Activated gamma-delta T cell treated with anti-CD3 and anti-CD28 coated beads, Interleukin-2, amount 50 U/mL, for 16 hours (primary cell): ENCODE data around the gene EDAR.

ENCODE experiments used
- DNase-seq: peaks from one replicate; pipeline ENCODE4 v3.0.0-alpha.2; 2020; ENCODE audit warnings: low read depth

Gene EDAR

GRCh38 chr2:108923736-108924579 lies 65.1 kb downstream of the EDAR start:
- no peak for DNase-seq

- DNase-seq = no peak
Observed at GRCh38 chr2:108923019-108923700, 65.9 kb downstream of the EDAR start.

DNA sequence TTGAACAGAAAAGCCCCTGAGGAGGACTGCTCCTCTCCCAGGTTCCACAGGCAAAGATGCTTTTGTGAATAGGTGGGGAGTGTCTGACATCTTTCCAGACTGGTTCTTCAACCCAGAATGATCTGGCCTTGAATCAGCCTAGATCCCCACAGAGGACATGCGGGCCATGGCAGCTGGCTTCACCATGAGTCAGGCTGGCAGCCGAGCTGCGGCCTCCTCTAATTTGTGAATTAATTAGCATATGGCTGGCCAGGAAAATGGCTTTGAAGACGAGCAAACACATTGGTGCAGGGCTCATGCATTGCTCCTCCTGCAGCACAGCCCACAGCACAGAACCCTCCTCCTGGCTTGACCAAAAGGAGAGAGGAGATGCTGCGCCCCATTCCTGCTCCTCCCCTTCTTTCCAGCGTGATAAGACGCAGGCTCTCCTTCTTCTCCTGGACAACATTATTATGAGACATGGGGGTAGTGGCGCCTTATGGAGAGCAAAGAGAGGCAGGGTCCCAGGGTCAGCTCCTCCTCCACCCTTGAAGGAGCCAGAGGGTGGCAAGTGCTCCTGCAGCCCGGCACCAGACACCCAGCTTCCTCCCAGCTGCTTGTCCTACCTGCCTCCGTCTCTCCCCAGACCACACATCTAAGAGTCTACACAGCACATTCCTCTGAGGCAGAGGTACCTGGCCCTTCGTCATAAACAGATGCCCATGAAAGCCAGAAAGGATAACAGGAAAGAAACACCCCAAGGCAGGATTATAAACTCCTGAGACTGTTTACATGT lies 66.7 kb downstream of the EDAR start:
- DNase-seq = no peak

- DNase-seq = no peak
Observed at GRCh38 chr2:108921096-108922030, 67.7 kb downstream of the EDAR start.

DNA sequence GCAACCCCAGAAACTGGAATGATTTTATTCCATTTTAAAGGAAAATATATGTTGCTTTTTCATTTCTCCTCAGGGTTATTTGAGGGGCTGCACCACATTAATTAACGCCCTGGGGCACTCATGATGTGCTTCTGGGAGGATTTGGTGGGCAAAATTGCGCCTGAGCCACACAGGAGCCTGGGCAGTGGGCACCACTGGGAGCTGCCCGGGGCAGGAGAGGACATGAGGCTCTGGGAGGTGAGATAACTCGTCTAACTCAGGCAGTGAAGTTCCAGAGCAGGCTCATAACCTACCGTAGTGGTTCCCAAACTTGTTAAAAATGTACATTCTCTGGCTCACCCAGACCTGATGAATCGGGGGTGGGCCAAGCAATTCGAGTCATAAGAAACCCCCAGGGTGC lies 68.3 kb downstream of the EDAR start:
- no peak for DNase-seq

GRCh38 chr2:108919571-108920373 lies 69.2 kb downstream of the EDAR start:
- DNase-seq = no peak

DNA sequence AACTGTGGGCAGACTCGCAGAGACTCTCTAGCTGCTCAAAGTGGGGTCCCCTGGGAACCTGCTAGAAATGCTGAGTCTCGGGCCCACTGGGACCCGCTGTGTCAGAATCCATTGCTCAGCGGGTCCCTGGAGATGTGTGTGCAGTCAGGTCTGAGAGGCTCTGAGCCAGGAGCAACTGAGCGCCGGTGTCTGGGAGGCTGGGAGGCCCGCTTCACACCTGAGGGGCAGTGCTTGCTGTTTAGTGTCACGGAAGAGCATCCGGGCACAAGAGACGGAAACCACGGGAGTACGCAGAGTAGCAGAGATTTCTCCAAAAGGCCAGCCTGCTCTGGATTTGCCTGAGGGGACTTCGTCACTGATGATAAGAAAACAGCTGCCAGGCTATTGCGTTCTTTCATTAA lies 70.1 kb downstream of the EDAR start:
- no peak for DNase-seq

DNA sequence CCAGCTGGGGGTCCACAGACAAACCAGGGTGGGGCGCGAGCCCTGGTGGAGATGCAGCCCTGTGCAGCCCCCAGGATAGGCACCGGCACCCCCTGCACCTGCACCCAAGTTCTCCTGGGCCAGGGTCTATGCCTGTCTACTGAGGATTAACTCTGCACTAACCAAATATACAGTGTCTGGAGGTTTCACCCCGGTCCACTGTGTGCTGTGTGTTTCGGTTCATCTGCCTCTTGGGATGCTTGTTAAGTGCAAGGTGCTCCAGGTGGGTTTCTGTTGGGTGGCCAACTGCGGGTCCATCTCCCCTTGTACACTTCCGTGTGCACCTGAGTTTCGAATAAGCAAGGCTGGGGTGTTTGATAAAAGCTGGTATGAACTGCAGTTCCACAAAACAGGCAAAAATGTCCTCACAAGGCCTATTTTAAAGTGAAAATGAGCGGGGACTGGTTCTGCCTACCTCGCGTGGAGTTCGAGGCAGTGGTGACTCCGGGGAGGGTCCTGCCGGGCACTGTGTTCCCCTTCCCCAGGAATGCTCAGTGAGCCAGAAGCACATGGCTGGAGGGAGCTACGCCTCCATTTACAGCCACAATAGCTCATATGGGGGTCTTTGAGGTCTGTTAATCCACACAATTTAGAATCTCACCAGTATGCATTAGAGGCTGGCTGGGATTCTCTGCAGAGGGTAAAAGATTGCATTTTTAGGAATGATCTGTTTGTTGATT lies 70.7 kb downstream of the EDAR start:
- no peak for DNase-seq

DNA sequence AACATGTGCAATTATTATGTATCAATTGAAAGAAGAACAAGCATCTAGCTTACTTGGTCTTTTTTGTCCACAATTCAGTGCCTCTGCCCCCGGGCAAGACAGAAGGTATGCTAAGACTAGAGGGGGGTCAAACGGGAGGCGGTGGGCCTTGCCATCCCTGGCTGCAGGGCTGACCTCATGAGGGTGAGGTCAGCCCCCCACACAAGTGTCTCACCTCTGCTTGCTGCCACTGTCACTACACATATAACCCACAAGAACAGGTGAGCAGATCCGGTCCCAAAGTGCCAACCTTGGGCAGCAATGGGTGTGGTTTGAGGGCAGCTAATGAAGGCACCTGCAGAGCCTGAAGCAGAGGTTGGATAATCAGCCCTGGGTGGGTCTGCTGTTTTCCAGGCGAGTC lies 71.5 kb downstream of the EDAR start:
- no peak for DNase-seq

GRCh38 chr2:108916796-108917421 lies 72.1 kb downstream of the EDAR start:
- DNase-seq = no peak

GRCh38 chr2:108916122-108916795 lies 72.8 kb downstream of the EDAR start:
- DNase-seq = no peak

GRCh38 chr2:108912629-108912902 lies 76.5 kb downstream of the EDAR start:
- DNase-seq = no peak

DNA sequence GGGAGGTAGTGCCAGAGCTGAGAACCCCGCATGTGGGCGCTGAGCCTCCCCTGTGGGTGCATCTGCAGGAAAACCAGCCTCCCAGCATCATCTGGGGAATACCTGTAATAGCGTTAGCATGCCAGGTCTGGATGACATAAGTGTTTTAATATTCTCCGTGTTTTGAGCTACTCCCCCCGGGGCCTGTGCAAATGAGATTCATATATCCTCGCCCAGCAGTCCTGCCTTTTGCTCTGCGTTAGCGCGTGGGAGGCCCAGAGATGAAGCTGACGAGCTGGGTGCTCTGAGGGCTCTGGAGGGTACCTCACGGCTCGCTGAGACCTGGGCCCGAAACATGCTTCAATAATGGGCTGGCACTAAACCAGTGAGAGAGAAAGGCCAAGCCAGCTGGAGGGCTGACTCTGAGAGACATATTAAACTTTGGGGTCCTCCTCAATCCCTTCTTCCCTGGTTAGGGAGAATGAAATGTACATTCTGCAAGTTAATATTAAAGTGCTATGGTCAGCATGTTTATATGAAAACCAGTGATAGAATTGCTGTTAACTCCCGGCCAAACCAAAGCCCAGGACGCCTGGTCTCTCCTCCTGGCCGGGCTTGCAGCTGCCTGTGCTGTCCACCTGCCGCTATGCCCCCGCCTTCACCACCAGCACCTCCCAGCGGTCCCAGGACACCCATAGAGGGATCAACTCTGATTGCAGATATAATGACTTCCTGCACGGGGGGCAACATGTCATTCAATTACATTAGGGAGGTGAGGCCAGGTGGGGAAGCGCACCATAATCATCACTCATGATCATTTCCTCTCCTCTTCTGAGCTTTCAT lies 77.0 kb downstream of the EDAR start:
- no peak for DNase-seq

DNA sequence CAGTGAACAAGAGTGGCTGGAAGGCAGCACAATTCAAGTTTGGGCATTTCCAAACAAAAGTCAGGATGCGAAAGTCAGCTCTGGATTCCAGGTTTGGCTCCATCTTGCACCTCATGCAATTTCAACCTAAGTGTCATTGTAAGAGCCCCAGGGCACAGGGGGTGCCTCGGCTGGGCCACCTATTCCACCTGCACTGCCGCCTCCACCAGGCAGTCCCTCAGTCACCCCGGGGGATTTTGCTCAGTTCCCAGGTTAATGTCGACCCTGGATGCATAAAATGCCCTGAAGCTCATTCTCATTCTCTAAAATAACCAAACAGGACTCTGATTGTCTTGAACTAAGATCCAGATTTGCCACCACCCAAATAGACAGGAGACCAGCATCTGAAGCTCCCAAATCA lies 77.6 kb downstream of the EDAR start:
- no peak for DNase-seq

DNA sequence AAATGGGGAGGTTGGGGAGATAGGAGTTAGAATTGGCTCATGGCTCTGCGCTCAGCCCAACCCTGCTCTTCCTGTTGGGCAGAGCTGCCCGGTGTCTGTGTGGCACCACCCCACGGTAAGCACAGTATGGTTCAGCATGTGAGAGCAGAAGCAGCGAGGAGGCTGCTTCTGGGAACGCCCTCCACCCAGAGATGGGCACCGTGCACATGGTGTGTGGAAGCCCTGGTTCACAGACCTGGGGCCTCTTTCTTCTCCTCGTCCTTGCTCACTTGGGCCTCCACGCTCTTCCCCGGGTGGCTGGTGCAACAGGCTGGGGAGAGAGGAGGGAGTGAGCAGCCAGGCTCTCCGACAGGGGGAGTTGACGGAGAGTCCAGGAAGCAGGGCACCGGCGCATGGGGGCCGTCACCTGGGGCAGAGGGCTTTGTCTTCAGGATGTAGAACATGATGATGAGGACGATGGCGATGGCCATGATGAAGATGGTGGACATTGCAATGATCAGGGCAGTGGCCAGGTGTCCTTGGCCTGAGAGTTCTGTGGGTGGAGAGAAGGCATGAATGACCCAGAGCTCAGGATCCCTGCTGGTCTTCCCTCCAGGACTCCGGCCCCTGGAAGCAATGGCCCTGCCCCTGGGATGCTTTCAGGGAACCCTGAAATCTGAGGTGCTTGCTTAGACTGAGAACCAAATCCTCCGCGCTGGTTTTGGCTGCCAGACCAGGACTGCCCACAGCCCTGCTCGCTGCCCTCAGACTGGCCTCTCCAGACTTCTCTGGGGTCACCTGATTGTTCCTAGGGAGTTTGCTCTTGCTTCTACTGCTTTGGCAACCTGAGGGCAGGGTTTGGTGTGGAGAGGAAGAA lies 78.3 kb downstream of the EDAR start:
- no peak for DNase-seq

DNA sequence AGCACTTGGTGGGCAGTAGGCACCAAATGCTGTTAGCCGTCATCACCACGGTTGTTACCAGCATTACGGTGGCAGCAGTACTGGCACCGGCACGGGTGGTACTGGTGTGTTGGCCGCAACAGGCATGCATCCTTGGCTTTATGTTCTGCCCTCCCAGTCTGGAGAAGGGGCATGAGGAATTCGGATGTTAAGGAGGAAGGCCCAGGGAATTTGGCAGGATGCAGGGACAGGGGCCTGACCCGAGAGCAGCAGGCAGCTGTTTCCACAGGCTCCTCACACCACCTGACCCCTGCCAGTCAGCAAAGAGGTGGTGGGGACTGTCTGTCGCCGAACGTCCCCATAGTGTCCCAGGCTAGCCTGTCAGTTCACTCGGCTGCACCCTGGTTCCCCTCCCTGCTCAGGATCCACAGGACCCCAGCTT lies 79.0 kb downstream of the EDAR start:
- no peak for DNase-seq

DNA sequence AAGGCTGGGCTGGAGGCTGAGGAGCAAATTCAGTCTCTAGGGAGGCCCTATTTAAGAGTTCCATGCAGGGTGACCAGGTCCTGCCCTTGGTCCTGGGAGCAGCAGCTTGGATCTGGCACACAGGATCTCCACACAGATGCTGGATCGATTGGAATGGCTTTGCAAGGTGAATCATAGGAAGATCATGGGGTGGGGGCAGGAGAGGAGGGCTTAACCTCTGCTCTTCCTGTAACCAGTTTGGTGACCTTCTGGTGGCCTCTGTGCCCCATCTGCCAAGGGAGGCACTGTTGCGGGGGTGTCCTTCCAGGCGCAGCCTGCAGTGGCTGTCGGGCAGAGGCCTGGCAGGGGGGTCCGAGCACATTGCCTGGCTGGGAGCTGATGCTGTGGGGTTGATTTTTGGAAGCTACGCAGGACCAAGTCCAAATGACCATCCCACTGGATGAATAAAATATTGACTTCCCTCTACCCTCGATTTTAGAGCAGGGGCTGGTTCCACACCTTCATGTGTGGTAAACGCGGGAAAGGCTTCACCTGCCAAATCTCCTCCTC lies 79.7 kb downstream of the EDAR start:
- no peak for DNase-seq
